AG09319 (cell line): Measurements from ENCODE around the gene PUM1.

Experiments
- DNase-seq: peaks from one replicate; pipeline ENCODE4 v3.0.0-alpha.2; 2010; ENCODE audit warnings: low read depth; ENCODE audit errors: extremely low read depth
- CTCF ChIP-seq: IDR thresholded peaks from 2 replicates; pipeline ENCODE4 v1.5.1; 2011; ENCODE audit warnings: low read depth, mild to moderate bottlenecking, inconsistent platforms, low read length, moderate library complexity

The PUM1 gene

GRCh38 chr1:31082385-31082784 lies 16.9 kb upstream of the PUM1 start:
- DNase-seq, result no peak
- no peak for TF ChIP-seq CTCF

GRCh38 chr1:31073044-31073443 lies 7.5 kb upstream of the PUM1 start:
- DNase-seq, result no peak
- no peak for TF ChIP-seq CTCF

GRCh38 chr1:31072304-31072746 lies 6.8 kb upstream of the PUM1 start:
- TF ChIP-seq CTCF, result no peak
- no peak for DNase-seq

GRCh38 chr1:31069392-31069791 lies 3.9 kb upstream of the PUM1 start:
- DNase-seq, result no peak
- TF ChIP-seq CTCF, result no peak

GRCh38 chr1:31064718-31065309 lies 703 bp downstream of the PUM1 start:
- TF ChIP-seq CTCF, result no peak

GRCh38 chr1:31064111-31064717 lies 1.3 kb downstream of the PUM1 start:
- DNase-seq, result no peak
- no peak for TF ChIP-seq CTCF

More at GRCh38 chr1:31064718-31065309, 703 bp downstream of the PUM1 start:
- no peak for DNase-seq

GRCh38 chr1:31063631-31064030 lies 1.9 kb downstream of the PUM1 start:
- TF ChIP-seq CTCF, result no peak
- no peak for DNase-seq
